ENCODE measurements around the gene QSER1. TPM values are rescaled to one million over a fixed set of nuclear protein-coding genes. Genes with fewer than 3 reads are reported as not detected.
A peak's percentile ranks its signal among the peaks of the same experiment; 100 is the strongest.
"Not testable (repeated sequence)": the region's sequence is repeated elsewhere in the genome, so short reads cannot be mapped to it uniquely, and the experiment has no call there.

QSER1 gene
- total and polyA plus RNA-seq, 9 of the 15 experiments (the other 6 are each of a cell fraction or from before 2014, with no cell fraction given): 5.8 to 33.6 (median 22.3) TPM

GRCh38 chr11:32888384-32888710, 4.3 kb upstream of the QSER1 start:
- H3K27me3 ChIP-seq (ENCODE audit: control insufficient read depth in 2 of 2, insufficient read depth in 2 of 2, low read length in 2 of 2); H3K36me3 ChIP-seq (ENCODE audit: control insufficient read depth, insufficient read depth, low read length); H4K20me1 ChIP-seq (replicated peaks; ENCODE audit: control insufficient read depth, insufficient read depth, low read length); CTCF ChIA-PET (ENCODE audit: low intra/inter-chr PET ratio); H3K9me1 ChIP-seq (ENCODE audit: control insufficient read depth, insufficient read depth, low read length); FAIRE-seq; ATAC-seq; H3K9ac ChIP-seq (ENCODE audit: insufficient read depth in 1 of 2, low read depth in 2 of 2, low read length in 2 of 2); POLR2A ChIA-PET; H3K4me3 ChIP-seq; H2AFZ ChIP-seq (ENCODE audit: low read depth, low read length); BruUV-seq (replicated peaks); H3K4me2 ChIP-seq (ENCODE audit: insufficient read depth, low read length); H3K9me3 ChIP-seq (replicated peaks; ENCODE audit: control insufficient read depth, insufficient read depth, low read depth, low read length); H3K27ac ChIP-seq (ENCODE audit: extremely low read depth, low read depth, low read length); DNase-seq (ENCODE audit: extremely low read depth in 1 of 4, low spot score in 3 of 4); in situ Hi-C loops (cut with MboI): not testable (repeated sequence)
- Histone ChIP-seq H3K79me2 (ENCODE audit: control insufficient read depth, insufficient read depth, low read length) (peaks cover 15% of the 10 kb centered on the region), H3K4me1 (replicated peaks in 1 of 2; ENCODE audit: control insufficient read depth in 2 of 2, insufficient read depth in 2 of 2, low read length in 2 of 2) (peaks cover 5 to 10% of the 10 kb centered on the region in 2 experiments; a peak in 3 of 5 replicates)
- 0 out of 2 replicates have a peak, but pooled peaks have one; percentile 15 for TF ChIP-seq POLR2G (IDR thresholded peaks at IDR 0.05; ENCODE audit: low read depth, low read length)
- WGBS (ENCODE audit: insufficient coverage, low coverage, missing lambda C conversion rate): 85% methylated on average over 14 of the region's 17 CpGs
- intact Hi-C loops (cut with micrococcal nuclease): loop anchor here (10.0 kb wide), 1 partner anchor 76 kb away; no protein-coding TSS in a partner anchor

- CTCF ChIA-PET (ENCODE audit: low intra/inter-chr PET ratio): no interaction called here
- in situ Hi-C loops (cut with MboI): no loop called here
- no peak for DNase-seq (ENCODE audit: extremely low read depth in 1 of 4, low spot score in 3 of 4)
- Histone ChIP-seq H3K27ac (ENCODE audit: extremely low read depth, low read depth, low read length) (no peak overlapping the region), H2AFZ (ENCODE audit: low read depth, low read length) (no peak overlapping the region), H3K9ac (ENCODE audit: insufficient read depth in 1 of 2, low read depth in 2 of 2, low read length in 2 of 2) (no peak overlapping the region), H3K27me3 (ENCODE audit: control insufficient read depth in 2 of 2, insufficient read depth in 2 of 2, low read length in 2 of 2) (no peaks in the 10 kb centered on the region), H3K4me1 (replicated peaks in 1 of 2; ENCODE audit: control insufficient read depth in 2 of 2, insufficient read depth in 2 of 2, low read length in 2 of 2) (peaks cover 9 to 10% of the 10 kb centered on the region in 2 experiments; a peak in 3 of 5 replicates), H3K36me3 (ENCODE audit: control insufficient read depth, insufficient read depth, low read length) (no peaks in the 10 kb centered on the region; the same call in 2 of the 3 replicates), H3K9me3 (replicated peaks; ENCODE audit: control insufficient read depth, insufficient read depth, low read depth, low read length) (no peaks in the 10 kb centered on the region), H3K4me2 (ENCODE audit: insufficient read depth, low read length) (no peak overlapping the region), H3K9me1 (ENCODE audit: control insufficient read depth, insufficient read depth, low read length) (no peaks in the 10 kb centered on the region), H3K79me2 (ENCODE audit: control insufficient read depth, insufficient read depth, low read length) (peaks cover 19% of the 10 kb centered on the region), H3K4me3 (no peak overlapping the region), H4K20me1 (replicated peaks; ENCODE audit: control insufficient read depth, insufficient read depth, low read length) (no peaks in the 10 kb centered on the region)
- no peak for ATAC-seq
- intact Hi-C loops (cut with micrococcal nuclease): loop anchor here (10.0 kb wide), 1 partner anchor 76 kb away; no protein-coding TSS in a partner anchor
- FAIRE-seq: no peak
- BruUV-seq (replicated peaks): no TSS peak
- POLR2A ChIA-PET: no interaction called here
- TF ChIP-seq E2F5 (CRISPR knock-in tag; IDR thresholded peaks at IDR 0.05): no peak
- TF ChIP-seq HNRNPK (IDR thresholded peaks at IDR 0.05; ENCODE audit: low read depth, low read length, poor library complexity, severe bottlenecking): no peak
- no peak for TF ChIP-seq HDAC6 (IDR thresholded peaks at IDR 0.05; ENCODE audit: low read depth, low read length)
- no peak for TF ChIP-seq CBX3 (IDR thresholded peaks at IDR 0.05; ENCODE audit: borderline replicate concordance in 1 of 2, low read length in 2 of 2)
- no peak for TF ChIP-seq HNRNPH1 (optimal IDR thresholded peaks at IDR 0.05; ENCODE audit: low read depth, low read length)
- TF ChIP-seq MCM2 (IDR thresholded peaks at IDR 0.05; ENCODE audit: low read depth): no peak
- no peak for TF ChIP-seq PTTG1 (tag; IDR thresholded peaks at IDR 0.05; ENCODE audit: low read depth)
- TF ChIP-seq THRB (CRISPR knock-in tag; conservative IDR thresholded peaks at IDR 0.05): no peak
- TF ChIP-seq SRSF1 (IDR thresholded peaks at IDR 0.05; ENCODE audit: low read depth, low read length): no peak
- TF ChIP-seq, protein P1, sequence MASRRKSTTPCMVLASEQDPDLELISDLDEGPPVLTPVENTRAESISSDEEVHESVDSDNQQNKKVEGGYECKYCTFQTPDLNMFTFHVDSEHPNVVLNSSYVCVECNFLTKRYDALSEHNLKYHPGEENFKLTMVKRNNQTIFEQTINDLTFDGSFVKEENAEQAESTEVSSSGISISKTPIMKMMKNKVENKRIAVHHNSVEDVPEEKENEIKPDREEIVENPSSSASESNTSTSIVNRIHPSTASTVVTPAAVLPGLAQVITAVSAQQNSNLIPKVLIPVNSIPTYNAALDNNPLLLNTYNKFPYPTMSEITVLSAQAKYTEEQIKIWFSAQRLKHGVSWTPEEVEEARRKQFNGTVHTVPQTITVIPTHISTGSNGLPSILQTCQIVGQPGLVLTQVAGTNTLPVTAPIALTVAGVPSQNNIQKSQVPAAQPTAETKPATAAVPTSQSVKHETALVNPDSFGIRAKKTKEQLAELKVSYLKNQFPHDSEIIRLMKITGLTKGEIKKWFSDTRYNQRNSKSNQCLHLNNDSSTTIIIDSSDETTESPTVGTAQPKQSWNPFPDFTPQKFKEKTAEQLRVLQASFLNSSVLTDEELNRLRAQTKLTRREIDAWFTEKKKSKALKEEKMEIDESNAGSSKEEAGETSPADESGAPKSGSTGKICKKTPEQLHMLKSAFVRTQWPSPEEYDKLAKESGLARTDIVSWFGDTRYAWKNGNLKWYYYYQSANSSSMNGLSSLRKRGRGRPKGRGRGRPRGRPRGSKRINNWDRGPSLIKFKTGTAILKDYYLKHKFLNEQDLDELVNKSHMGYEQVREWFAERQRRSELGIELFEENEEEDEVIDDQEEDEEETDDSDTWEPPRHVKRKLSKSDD (conservative IDR thresholded peaks at IDR 0.05; ENCODE audit: low read length): no peak
- no peak for TF ChIP-seq MCM7 (IDR thresholded peaks at IDR 0.05)
Observed at GRCh38 chr11:32888805-32889204, 3.8 kb upstream of the QSER1 start.
